ENCODE measurements around the gene PRKAR2B. TPM values are rescaled to one million over a fixed set of nuclear protein-coding genes. Genes with fewer than 3 reads are reported as not detected.

The PRKAR2B gene
- total and polyA plus RNA-seq, 2 experiments from 2014 or later, result 48.8 to 50.6 TPM

GRCh38 chr7:107181172-107181571 is 136.7 kb downstream of the PRKAR2B start:
- Histone ChIP-seq H2AFZ (no peak overlapping the region), H3K4me2 (no peak overlapping the region), H4K20me1 (replicated peaks; ENCODE audit: insufficient read depth) (no peaks in the 10 kb centered on the region; the same call in 1 of the 2 replicates), H3F3A (replicated peaks; ENCODE audit: low read depth) (no peaks in the 10 kb centered on the region), H3K4me1 (ENCODE audit: insufficient read depth) (no peaks in the 10 kb centered on the region), H3K36me3 (ENCODE audit: insufficient read depth) (peaks cover 18% of the 10 kb centered on the region), H3K27ac (ENCODE audit: low read depth) (no peak overlapping the region), H3K79me2 (replicated peaks; ENCODE audit: insufficient read depth) (peaks cover 27% of the 10 kb centered on the region), H3K27me3 (ENCODE audit: insufficient read depth) (no peaks in the 10 kb centered on the region), H3K9me2 (ENCODE audit: insufficient read depth) (no peaks in the 10 kb centered on the region), H3K4me3 (no peak overlapping the region)
- DNase-seq (ENCODE audit: low spot score) (no peak), ATAC-seq (no peak)
- TF ChIP-seq EZH2 (IDR thresholded peaks at IDR 0.05; ENCODE audit: low read depth, unreplicated experiment), result no peak
- no peak for TF ChIP-seq REST (IDR thresholded peaks at IDR 0.05; ENCODE audit: unreplicated experiment)
- TF ChIP-seq ZNF114 (CRISPR knock-in tag; IDR thresholded peaks at IDR 0.05), result no peak
- no peak for TF ChIP-seq CTCF (conservative IDR thresholded peaks at IDR 0.05; ENCODE audit: low read depth in 2 of 2)
- TF ChIP-seq NANOG (IDR thresholded peaks at IDR 0.05; ENCODE audit: borderline replicate concordance), result no peak
- no peak for TF ChIP-seq ZNF462 (CRISPR knock-in tag; IDR thresholded peaks at IDR 0.05)
- no peak for TF ChIP-seq STAT1 (IDR thresholded peaks at IDR 0.05; ENCODE audit: unreplicated experiment)
- no peak for TF ChIP-seq JUNB (IDR thresholded peaks at IDR 0.05; ENCODE audit: unreplicated experiment)
- no peak for TF ChIP-seq CREB1 (CRISPR knock-in tag; IDR thresholded peaks at IDR 0.05; ENCODE audit: low read depth)
- TF ChIP-seq ZNF331 (CRISPR knock-in tag; IDR thresholded peaks at IDR 0.05; ENCODE audit: low read depth), result no peak
- no peak for TF ChIP-seq ETS1 (IDR thresholded peaks at IDR 0.05)
- no peak for TF ChIP-seq EZH2phosphoT487 (IDR thresholded peaks at IDR 0.05; ENCODE audit: unreplicated experiment)
- TF ChIP-seq POLR2AphosphoS5 (IDR thresholded peaks at IDR 0.05; ENCODE audit: low read depth), result no peak
- Mint-ChIP-seq H3K4me1 (no peaks in the 10 kb centered on the region; the same call in 2 of the 3 replicates), H3K4me3 (no peak overlapping the region), H3K27me3 (ENCODE audit: insufficient read depth, low read depth, poor library complexity) (no peaks in the 10 kb centered on the region), H3K36me3 (ENCODE audit: low read depth) (peaks cover 26% of the 10 kb centered on the region), H3K27ac (no peak overlapping the region), H3K9me3 (no peaks in the 10 kb centered on the region)

Data from GM23338 (cell line).